Suprapubic skin (tissue), 3 donors: ENCODE measurements around the gene SULF2.

Experiments used
- CTCF ChIP-seq, 2 donors: fragments of 200-600 bp in 1 of 2; fragments of 450-650 bp in 1 of 2; sonication (generic) in 1 of 2; IDR thresholded peaks; one replicate each; pipeline ENCODE4 v1.5.1; 2016 to 2019; ENCODE audit warnings: antibody characterized with exemption in 2 of 2, mild to moderate bottlenecking in 1 of 2, moderate library complexity in 1 of 2
- POLR2AphosphoS5 ChIP-seq, 3 donors: sonication (generic); formaldehyde crosslinking; IDR thresholded peaks; one replicate each; pipeline ENCODE4 v1.6.1; 2017; ENCODE audit warnings: antibody characterized with exemption in 3 of 3

DNA sequence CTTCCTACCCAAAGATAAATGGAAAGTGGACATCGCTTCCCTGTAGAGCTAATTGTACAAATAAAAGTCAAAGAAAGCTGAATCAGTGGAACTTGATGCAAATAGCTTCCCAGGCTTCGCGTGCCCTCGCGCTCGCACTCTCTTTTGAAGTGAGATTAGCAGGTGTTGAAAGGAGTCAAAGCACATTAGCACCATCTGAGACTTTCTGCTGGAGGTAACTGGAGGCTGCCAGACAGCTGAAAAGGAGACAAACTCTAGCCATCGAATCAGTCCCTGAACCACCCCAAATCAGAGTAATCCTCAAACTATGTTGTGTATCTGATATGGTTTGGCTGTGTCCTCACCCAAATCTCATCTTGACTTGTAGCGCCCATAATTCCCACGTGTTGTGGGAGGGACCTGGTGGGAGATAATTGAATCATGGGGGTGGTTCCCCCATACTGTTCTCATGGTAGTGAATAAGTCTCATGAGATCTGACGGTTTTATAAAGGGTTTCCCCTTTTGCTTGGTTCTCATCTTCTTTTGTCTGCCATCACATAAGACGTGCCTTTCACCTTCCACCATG lies 23.7 kb downstream of the SULF2 start:
- no peak for TF ChIP-seq POLR2AphosphoS5 (IDR thresholded peaks at IDR 0.05)
- TF ChIP-seq CTCF (IDR thresholded peaks at IDR 0.05): no peak
